Activated CD4-positive, alpha-beta T cell treated with anti-CD3 and anti-CD28 coated beads, Interleukin-2, amount 10 ng/mL, durations not matched to agents 7 days and 5 days (primary cell): ENCODE measurements around the gene SH3GL3. TPM values are rescaled to one million over a fixed set of nuclear protein-coding genes. Genes with fewer than 3 reads are reported as not detected.

Source experiments
- CTCF ChIA-PET: fragments of 350-600 bp; sonication (Branson Sonifier 250); formaldehyde crosslinking; loops from one replicate; lab custom pipeline; 2021; ENCODE audit warnings: antibody characterized with exemption; lab: Charles Lee
- POLR2A ChIA-PET: fragments of 350-600 bp; sonication (Branson Sonifier 250); formaldehyde crosslinking; loops from one replicate; lab custom pipeline; 2021; ENCODE audit warnings: antibody characterized with exemption; lab: Charles Lee
- DNase-seq: peaks from one replicate; pipeline ENCODE4 v3.0.0-alpha.2; 2020
- H3K27ac Mint-ChIP-seq: one replicate; pipeline ENCODE4 v1.8.0; 2021; ENCODE audit warnings: mild to moderate bottlenecking, moderate library complexity, mixed read lengths
- H3K27me3 Mint-ChIP-seq: one replicate; pipeline ENCODE4 v1.8.0; 2021; ENCODE audit warnings: mixed read lengths
- H3K36me3 Mint-ChIP-seq: one replicate; pipeline ENCODE4 v1.8.0; 2021; ENCODE audit warnings: low read depth, mixed read lengths
- H3K4me1 Mint-ChIP-seq: one replicate; pipeline ENCODE4 v1.8.0; 2021; ENCODE audit warnings: mixed read lengths
- H3K4me3 Mint-ChIP-seq: one replicate; pipeline ENCODE4 v1.8.0; 2021; ENCODE audit warnings: mild to moderate bottlenecking, moderate library complexity, mixed read lengths
- H3K9me3 Mint-ChIP-seq: one replicate; pipeline ENCODE4 v1.8.0; 2021; ENCODE audit warnings: mixed read lengths
- total RNA-seq, 2 experiments: library from RNA; stranded (reverse); gene quantifications; one replicate each; pipeline ENCODE4 v1.2.3, GENCODE V29; 2021

Gene SH3GL3
- total RNA-seq, 2 experiments from 2014 or later: not detected

DNA sequence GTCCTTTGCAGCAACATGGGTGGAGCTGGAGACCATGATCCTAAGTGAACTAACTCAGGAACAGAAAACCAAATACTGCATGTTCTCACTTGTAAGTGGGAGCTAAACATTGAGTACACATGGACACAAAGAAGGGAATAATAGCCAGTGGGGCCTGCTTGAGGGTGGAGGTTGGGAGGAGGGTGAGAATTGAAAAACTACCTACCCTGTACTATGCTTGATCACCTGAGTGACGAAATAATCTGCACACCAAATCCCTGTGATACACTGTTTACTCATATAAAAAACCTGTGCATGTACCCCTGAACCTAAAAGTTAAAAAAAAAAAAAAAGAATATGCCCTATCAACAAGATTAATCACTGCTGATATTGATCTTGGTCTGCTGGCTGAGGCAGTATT, 148.1 kb downstream of the SH3GL3 start:
- ChIA-PET CTCF (no interaction called here), POLR2A (no interaction called here)
- H3K9me3 Mint-ChIP-seq: peaks cover 1% of the 10 kb centered on the region
- no peak for DNase-seq
- H3K27me3 Mint-ChIP-seq: peaks cover 6% of the 10 kb centered on the region
- H3K4me3 Mint-ChIP-seq: no peak overlapping the region
- H3K36me3 Mint-ChIP-seq: no peaks in the 10 kb centered on the region
- no peaks in the 10 kb centered on the region for H3K4me1 Mint-ChIP-seq
- no peak overlapping the region for H3K27ac Mint-ChIP-seq

DNA sequence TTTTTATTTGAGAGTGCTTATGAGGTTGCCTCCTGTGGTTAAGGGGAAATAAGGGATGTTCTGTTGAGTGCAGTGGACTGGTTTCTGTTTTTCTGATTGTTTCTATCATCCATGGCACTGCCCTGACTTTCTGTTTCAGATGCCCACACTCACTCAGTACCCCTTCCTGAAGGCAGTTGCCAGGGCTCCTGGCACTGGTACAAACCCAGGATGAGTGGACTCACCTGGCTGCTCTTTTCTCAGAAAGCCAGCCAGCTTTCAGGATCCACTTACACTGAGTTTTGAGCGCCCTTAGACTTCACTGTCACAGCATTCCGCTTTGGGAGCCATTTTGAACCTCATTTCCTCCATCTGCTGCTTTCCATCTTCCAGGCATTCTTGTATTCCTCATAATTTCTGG, 150.9 kb downstream of the SH3GL3 start:
- H3K27ac Mint-ChIP-seq: no peak overlapping the region
- ChIA-PET CTCF (no interaction called here), POLR2A (no interaction called here)

DNA sequence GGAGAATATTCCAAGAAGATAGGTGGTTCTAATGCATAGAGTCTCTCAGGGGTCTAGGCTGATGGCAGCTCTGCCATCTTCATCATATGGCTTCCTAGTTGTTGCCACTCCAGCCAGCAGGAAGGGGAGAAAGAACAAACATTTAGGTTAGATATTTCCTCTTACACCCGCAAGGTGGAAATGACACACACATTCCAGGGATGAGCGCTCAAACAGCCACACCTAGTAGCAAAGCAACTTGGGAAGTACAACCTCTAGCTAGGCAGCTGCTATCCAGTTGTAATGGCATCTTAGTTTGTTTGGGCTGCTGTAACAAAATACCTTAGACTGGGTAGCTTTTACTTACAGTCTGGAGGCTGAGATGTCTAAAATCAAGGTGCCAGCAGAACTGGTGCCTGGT, 154.9 kb downstream of the SH3GL3 start:
- H3K9me3 Mint-ChIP-seq: peaks cover 10% of the 10 kb centered on the region
- DNase-seq: no peak
- H3K27me3 Mint-ChIP-seq: peaks cover 12% of the 10 kb centered on the region
- H3K4me1 Mint-ChIP-seq: no peaks in the 10 kb centered on the region
- H3K27ac Mint-ChIP-seq: no peak overlapping the region
- H3K36me3 Mint-ChIP-seq: no peaks in the 10 kb centered on the region
- POLR2A ChIA-PET: no interaction called here
- no peak overlapping the region for H3K4me3 Mint-ChIP-seq
- CTCF ChIA-PET: no interaction called here

More for the DNA sequence above, 150.9 kb downstream of the SH3GL3 start:
- no peak for DNase-seq
- Mint-ChIP-seq H3K27me3 (no peaks in the 10 kb centered on the region), H3K4me3 (no peak overlapping the region), H3K36me3 (no peaks in the 10 kb centered on the region), H3K4me1 (no peaks in the 10 kb centered on the region), H3K9me3 (peaks cover 10% of the 10 kb centered on the region)

DNA sequence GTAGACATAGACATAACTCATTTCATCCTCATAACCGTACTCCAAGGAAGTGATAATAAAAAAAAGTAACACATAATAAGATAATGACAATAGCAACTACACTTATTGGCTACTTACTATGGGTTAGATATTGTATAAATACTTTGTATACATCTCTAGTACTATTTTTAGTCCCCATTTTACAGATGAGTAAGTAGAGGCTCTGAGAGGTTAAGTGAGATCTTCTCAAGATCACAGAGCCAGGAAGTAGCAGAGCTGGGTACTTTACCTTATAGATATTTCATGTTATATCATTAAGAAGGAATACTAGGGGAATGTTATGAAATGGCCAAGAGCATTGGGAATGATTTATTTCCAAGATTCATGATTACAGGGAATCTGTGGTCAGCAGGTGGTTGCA, 157.4 kb downstream of the SH3GL3 start:
- H3K27me3 Mint-ChIP-seq: peaks cover 12% of the 10 kb centered on the region
- no peak for DNase-seq
- H3K4me3 Mint-ChIP-seq: no peak overlapping the region
- POLR2A ChIA-PET: interaction anchor here (0.7 kb wide), 1 partner anchor 45 kb away, joined by 4 read pairs; no protein-coding TSS in a partner anchor
- H3K36me3 Mint-ChIP-seq: no peaks in the 10 kb centered on the region
- CTCF ChIA-PET: interaction anchor here (1.2 to 1.7 kb wide), 2 partner anchors 21 to 167 kb away, joined by 3 read pairs; no protein-coding TSS in a partner anchor
- no peaks in the 10 kb centered on the region for H3K4me1 Mint-ChIP-seq
- no peak overlapping the region for H3K27ac Mint-ChIP-seq
- peaks cover 10% of the 10 kb centered on the region for H3K9me3 Mint-ChIP-seq

DNA sequence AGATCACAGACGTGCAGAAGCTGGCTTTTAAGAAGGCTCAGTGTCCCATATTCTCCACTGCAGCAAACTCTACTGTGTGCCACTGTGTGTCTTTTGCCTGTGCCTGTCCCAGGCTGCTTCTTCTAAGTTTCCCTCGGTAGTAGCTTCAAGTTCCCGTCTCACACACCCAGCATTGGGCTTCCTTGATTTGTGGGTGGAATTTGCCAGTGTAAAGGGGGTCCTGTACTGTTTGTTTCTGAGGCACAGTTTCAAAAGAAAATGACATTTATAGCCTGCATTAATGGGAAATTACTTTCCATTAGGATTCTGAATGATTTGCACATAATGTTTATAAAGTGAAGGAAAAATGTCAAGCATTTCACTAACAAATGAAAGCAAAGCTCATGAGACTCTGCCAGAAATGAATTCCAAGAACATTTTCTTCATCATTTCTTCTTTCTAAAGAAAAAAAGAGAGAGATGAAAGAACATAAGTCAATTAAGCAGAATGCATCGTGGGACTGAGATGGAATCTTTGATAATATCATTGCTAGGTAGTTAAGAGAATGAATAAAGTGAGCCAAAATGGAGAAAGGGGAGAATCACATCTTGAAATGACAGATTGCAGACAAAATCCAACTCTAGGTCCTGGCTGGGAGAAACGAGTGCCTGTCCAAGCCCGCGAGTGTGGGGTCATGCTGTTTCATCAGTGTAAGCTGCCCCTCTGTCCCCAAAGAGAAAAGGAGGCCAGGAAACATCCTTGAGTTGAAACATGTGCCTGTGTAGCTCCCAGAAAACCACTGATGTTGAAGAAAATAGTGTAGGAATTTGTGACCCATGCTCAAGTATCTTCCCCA, 158.2 kb downstream of the SH3GL3 start:
- DNase-seq: no peak
- Mint-ChIP-seq H3K36me3 (no peaks in the 10 kb centered on the region), H3K27ac (no peak overlapping the region), H3K4me3 (no peak overlapping the region), H3K4me1 (no peaks in the 10 kb centered on the region), H3K9me3 (peaks cover 7% of the 10 kb centered on the region), H3K27me3 (peaks cover 12% of the 10 kb centered on the region)
- ChIA-PET CTCF (interaction anchor here (0.6 to 1.7 kb wide), 3 partner anchors 21 to 338 kb away, joined by 3 read pairs; no protein-coding TSS in a partner anchor), POLR2A (no interaction called here)

DNA sequence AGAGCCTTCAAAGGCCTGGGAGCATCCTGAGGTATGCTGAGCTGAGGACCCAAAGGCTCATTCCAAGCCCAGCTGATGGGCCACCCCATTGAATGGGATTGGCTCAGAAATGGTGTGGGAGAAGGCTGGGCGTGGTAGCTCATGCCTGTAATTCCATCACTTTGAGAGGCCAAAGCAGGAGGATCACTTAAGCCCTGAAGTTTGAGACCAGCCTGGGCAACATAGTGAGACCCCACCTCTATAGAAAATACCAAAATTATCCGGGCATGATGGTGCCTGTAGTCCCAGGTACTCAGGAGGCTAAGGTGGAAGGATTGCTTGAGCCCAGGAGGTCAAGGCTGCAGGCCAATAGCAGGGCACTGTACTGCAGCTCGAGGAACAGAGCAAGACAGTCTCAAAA, 163.0 kb downstream of the SH3GL3 start:
- H3K9me3 Mint-ChIP-seq: no peaks in the 10 kb centered on the region
- no peak overlapping the region for H3K27ac Mint-ChIP-seq
- H3K4me3 Mint-ChIP-seq: no peak overlapping the region
- POLR2A ChIA-PET: no interaction called here
- DNase-seq: no peak
- no peaks in the 10 kb centered on the region for H3K36me3 Mint-ChIP-seq
- H3K4me1 Mint-ChIP-seq: no peaks in the 10 kb centered on the region
- CTCF ChIA-PET: interaction anchor here (0.6 kb wide), 1 partner anchor 22 kb away, joined by 5 read pairs; no protein-coding TSS in a partner anchor
- H3K27me3 Mint-ChIP-seq: peaks cover 9% of the 10 kb centered on the region

DNA sequence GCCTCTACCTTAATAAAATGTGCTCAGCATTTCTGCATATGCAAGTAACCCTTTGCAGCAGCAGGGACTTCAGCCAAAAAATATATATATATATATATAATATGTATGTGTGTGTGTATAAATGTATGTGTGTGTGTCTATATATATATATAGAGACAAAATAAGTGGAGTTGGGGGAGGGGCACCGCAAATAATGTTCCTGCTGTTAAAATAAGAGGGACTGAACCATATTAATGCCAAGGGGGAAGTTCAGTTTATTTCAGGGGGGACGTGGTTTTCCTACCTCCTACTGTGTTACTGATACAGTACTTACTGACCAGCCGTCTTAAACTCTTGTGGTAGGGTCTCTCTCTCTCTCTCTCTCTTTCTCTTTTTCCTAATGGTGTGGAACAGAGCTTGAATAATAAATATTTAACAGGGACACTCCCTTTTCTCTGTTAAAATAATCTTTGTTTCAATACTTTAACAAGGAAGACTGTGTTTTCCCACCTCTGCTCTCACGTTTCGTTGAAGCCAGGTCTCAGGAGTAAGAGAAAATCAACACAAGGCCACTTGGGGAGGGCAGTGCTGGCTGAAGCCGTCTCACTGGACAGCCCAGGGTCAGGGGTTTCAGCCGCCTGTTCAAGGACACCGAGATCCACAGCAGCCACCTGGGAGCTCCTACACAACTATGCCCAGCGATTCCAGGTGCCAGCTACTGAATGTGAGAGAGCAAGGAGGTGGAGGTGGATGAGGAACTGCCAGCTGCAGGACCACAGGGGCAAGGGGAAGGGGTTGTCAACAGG, 164.0 kb downstream of the SH3GL3 start:
- H3K4me1 Mint-ChIP-seq: no peaks in the 10 kb centered on the region
- H3K9me3 Mint-ChIP-seq: no peaks in the 10 kb centered on the region
- DNase-seq: no peak
- no peaks in the 10 kb centered on the region for H3K36me3 Mint-ChIP-seq
- no peak overlapping the region for H3K4me3 Mint-ChIP-seq
- H3K27me3 Mint-ChIP-seq: peaks cover 4% of the 10 kb centered on the region
- no peak overlapping the region for H3K27ac Mint-ChIP-seq
- ChIA-PET CTCF (no interaction called here), POLR2A (no interaction called here)

DNA sequence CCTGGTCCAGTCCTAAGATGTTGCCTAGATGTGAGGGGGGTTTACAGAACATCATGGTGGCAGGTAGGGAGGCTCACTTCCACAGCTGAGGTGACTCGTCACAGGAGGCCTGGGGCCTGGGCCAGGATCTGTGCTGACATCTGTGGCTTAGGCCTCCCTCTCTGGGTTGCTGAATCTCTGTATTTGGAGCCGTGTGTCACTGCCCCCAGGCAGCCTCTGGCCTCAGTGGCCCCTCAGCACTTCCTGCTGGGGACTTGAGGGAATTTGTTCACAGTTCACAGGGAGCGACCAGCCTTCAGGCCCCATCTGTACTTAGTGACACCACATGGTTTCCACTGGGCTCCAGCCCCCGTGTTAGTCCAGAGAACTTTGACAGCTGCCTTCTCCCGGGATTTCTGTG, 165.1 kb downstream of the SH3GL3 start:
- CTCF ChIA-PET: no interaction called here
- H3K9me3 Mint-ChIP-seq: no peaks in the 10 kb centered on the region
- H3K27me3 Mint-ChIP-seq: no peaks in the 10 kb centered on the region
- POLR2A ChIA-PET: no interaction called here
- no peak overlapping the region for H3K27ac Mint-ChIP-seq
- no peaks in the 10 kb centered on the region for H3K36me3 Mint-ChIP-seq
- H3K4me3 Mint-ChIP-seq: no peak overlapping the region
- DNase-seq: no peak
- no peaks in the 10 kb centered on the region for H3K4me1 Mint-ChIP-seq

DNA sequence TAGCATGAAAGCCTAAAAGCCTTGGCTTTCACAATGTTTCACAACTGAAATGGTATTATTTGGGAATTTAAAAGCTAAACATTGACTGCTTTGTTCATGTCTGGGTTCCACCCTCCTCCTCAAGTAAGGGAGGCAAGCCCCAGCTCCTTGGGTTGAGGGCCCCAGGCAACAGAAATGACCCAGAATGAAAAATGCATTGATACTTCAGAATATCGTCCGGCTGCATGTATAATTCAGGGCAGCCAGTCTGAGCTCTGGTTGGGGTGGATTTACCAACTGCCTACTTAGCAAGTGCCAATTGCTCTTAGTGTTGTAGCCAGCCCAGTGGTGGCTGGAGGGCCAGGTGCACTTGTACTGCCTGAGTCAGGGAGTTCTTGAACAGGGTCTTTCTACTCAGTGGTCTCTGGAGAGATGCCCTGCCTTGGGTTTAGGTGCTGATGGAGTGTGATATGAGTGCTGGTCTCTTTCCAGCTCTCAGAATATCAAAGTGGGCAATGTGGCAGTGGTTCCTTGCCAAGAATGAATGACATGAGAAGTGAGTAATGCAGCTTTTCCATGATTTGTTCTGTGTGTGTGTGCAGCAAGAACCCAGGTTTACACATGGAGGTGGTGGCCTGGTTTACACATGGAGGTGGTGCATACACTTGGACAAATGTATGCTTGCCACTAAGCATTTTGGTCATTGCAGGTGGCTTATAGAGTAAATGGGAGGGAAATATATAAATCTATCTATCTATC, 165.9 kb downstream of the SH3GL3 start:
- CTCF ChIA-PET: no interaction called here
- no peak overlapping the region for H3K4me3 Mint-ChIP-seq
- H3K27me3 Mint-ChIP-seq: no peaks in the 10 kb centered on the region
- no peak overlapping the region for H3K27ac Mint-ChIP-seq
- POLR2A ChIA-PET: no interaction called here
- no peaks in the 10 kb centered on the region for H3K36me3 Mint-ChIP-seq
- DNase-seq: no peak
- H3K4me1 Mint-ChIP-seq: no peaks in the 10 kb centered on the region
- H3K9me3 Mint-ChIP-seq: no peaks in the 10 kb centered on the region

DNA sequence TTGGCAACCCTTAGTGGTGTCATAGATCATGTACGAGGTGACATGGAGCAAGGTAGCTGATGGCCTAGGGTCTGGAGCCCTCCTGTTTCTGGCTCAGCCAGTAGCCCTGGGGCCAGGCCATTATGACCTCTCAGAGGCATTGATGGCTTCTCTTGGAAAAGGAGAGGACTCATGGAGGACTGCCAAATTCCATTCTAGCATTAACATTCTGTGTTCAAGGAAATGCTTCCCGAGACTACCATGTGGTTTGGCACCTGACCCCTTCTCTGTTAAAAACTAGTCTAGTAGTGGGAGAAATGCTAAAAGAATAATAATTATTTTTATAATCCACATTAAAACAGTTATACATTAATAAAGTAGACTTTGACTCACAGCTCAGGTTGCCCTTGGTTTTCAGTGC, 166.6 kb downstream of the SH3GL3 start:
- no peaks in the 10 kb centered on the region for H3K4me1 Mint-ChIP-seq
- H3K9me3 Mint-ChIP-seq: no peaks in the 10 kb centered on the region
- ChIA-PET POLR2A (no interaction called here), CTCF (no interaction called here)
- no peak for DNase-seq
- H3K36me3 Mint-ChIP-seq: no peaks in the 10 kb centered on the region
- H3K4me3 Mint-ChIP-seq: no peak overlapping the region
- no peaks in the 10 kb centered on the region for H3K27me3 Mint-ChIP-seq
- no peak overlapping the region for H3K27ac Mint-ChIP-seq

DNA sequence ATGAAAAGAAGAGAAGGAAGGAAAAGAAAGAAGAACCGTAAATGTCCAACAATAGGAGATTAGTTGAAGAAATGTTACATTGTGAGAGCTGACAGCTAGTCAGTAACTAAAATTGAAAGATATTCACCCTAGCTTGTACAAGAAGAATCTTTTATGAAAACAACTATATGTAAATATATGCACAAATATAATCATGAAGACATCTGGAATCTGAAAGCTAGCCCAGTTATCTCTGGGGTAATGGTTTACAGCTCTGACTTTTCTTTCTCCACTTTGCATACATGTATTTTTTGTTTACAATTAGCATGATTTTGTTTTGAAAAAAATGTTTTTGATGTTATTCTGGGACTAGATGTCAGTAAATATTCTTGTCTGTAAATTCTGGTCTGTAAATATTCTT, 169.7 kb downstream of the SH3GL3 start:
- no peaks in the 10 kb centered on the region for H3K4me1 Mint-ChIP-seq
- DNase-seq: no peak
- H3K27me3 Mint-ChIP-seq: no peaks in the 10 kb centered on the region
- no peaks in the 10 kb centered on the region for H3K9me3 Mint-ChIP-seq
- H3K4me3 Mint-ChIP-seq: no peak overlapping the region
- no peaks in the 10 kb centered on the region for H3K36me3 Mint-ChIP-seq
- ChIA-PET CTCF (interaction anchor here (0.5 kb wide), 1 partner anchor 219 kb away, joined by 4 read pairs; no protein-coding TSS in a partner anchor), POLR2A (no interaction called here)
- no peak overlapping the region for H3K27ac Mint-ChIP-seq

DNA sequence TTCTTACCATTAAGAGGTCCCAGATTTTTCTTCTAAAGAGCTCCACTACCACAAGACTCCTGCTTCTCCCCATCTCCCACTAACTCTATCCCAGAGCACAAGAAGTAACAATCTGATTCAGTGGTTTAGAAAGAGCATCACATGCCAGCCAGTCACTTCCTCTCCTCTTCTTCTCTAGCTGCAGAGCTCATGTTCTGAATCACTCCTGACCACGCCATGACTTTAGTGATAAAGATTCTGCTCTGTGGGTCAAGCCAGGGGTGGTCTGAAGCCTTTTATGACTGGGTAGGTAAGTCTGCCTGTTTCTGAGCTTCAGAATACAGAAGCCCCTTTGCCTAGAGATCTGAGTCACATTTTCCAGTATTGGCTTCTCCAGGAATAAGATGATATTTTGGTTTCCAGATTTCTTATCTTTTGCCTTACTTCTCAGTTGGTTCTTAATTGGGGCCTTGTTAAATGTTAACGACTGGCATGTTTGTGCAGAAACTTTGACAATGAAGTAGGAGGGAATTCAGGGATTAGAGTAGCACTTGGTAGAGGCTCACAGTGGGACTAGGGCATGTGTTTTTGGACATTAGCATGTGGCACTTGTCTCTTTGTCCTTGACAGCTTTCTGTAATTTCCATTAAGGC, 179.1 kb downstream of the SH3GL3 start:
- Mint-ChIP-seq H3K27me3 (no peaks in the 10 kb centered on the region), H3K27ac (no peak overlapping the region), H3K9me3 (peaks cover 4% of the 10 kb centered on the region), H3K36me3 (no peaks in the 10 kb centered on the region), H3K4me1 (peaks cover 2% of the 10 kb centered on the region), H3K4me3 (no peak overlapping the region)
- ChIA-PET POLR2A (interaction anchor here (0.6 kb wide), 1 partner anchor 40 kb away, joined by 4 read pairs; no protein-coding TSS in a partner anchor), CTCF (no interaction called here)
- DNase-seq: no peak
